ENCODE measurements around the gene ZFP91. TPM values are rescaled to one million over a fixed set of nuclear protein-coding genes. Genes with fewer than 3 reads are reported as not detected.

Gene ZFP91
- total and polyA plus RNA-seq, 2 experiments from 2014 or later = 12.3 to 22.6 TPM

GRCh38 chr11:58640386-58641023 lies 61.6 kb downstream of the ZFP91 start:
- no peak for DNase-seq (ENCODE audit: low read depth in 1 of 2, low spot score in 1 of 2)
- no peaks in the 10 kb centered on the region for H3K27me3 ChIP-seq
- no peak overlapping the region for H3K4me3 ChIP-seq
- H3K4me1 ChIP-seq (ENCODE audit: low read depth) = no peaks in the 10 kb centered on the region
- no peak overlapping the region for H3K27ac ChIP-seq
- H3K36me3 ChIP-seq = no peaks in the 10 kb centered on the region
- no peaks in the 10 kb centered on the region for H3K9me3 ChIP-seq (ENCODE audit: low read depth)
- no peak for TF ChIP-seq CTCF (IDR thresholded peaks at IDR 0.05; ENCODE audit: low read depth, low read length)

- no peak for TF ChIP-seq CTCF (IDR thresholded peaks at IDR 0.05; ENCODE audit: low read depth, low read length)
- no peaks in the 10 kb centered on the region for H3K9me3 ChIP-seq (ENCODE audit: low read depth)
- no peaks in the 10 kb centered on the region for H3K36me3 ChIP-seq
- no peak overlapping the region for H3K27ac ChIP-seq
- H3K27me3 ChIP-seq = no peaks in the 10 kb centered on the region
- H3K4me1 ChIP-seq (ENCODE audit: low read depth) = no peaks in the 10 kb centered on the region
- DNase-seq (ENCODE audit: low read depth in 1 of 2, low spot score in 1 of 2) = no peak
- no peak overlapping the region for H3K4me3 ChIP-seq
These were observed 62.5 kb downstream of the ZFP91 start for GRCh38 chr11:58641341-58641740.

- TF ChIP-seq CTCF (IDR thresholded peaks at IDR 0.05; ENCODE audit: low read depth, low read length) = no peak
- no peak overlapping the region for H3K27ac ChIP-seq
- H3K4me3 ChIP-seq = no peak overlapping the region
- no peaks in the 10 kb centered on the region for H3K27me3 ChIP-seq
- H3K9me3 ChIP-seq (ENCODE audit: low read depth) = no peaks in the 10 kb centered on the region
- H3K36me3 ChIP-seq = no peaks in the 10 kb centered on the region
- H3K4me1 ChIP-seq (ENCODE audit: low read depth) = no peaks in the 10 kb centered on the region
- no peak for DNase-seq (ENCODE audit: low read depth in 1 of 2, low spot score in 1 of 2)
These were observed 63.1 kb downstream of the ZFP91 start for GRCh38 chr11:58641803-58642581.

- TF ChIP-seq CTCF (IDR thresholded peaks at IDR 0.05; ENCODE audit: low read depth, low read length) = no peak
- Histone ChIP-seq H3K9me3 (ENCODE audit: low read depth) (no peaks in the 10 kb centered on the region), H3K27ac (no peak overlapping the region), H3K27me3 (no peaks in the 10 kb centered on the region), H3K4me1 (ENCODE audit: low read depth) (no peaks in the 10 kb centered on the region), H3K4me3 (no peak overlapping the region), H3K36me3 (no peaks in the 10 kb centered on the region)
- DNase-seq (ENCODE audit: low read depth in 1 of 2, low spot score in 1 of 2) = no peak
These were observed 67.0 kb downstream of the ZFP91 start for GRCh38 chr11:58645854-58646253.

DNA sequence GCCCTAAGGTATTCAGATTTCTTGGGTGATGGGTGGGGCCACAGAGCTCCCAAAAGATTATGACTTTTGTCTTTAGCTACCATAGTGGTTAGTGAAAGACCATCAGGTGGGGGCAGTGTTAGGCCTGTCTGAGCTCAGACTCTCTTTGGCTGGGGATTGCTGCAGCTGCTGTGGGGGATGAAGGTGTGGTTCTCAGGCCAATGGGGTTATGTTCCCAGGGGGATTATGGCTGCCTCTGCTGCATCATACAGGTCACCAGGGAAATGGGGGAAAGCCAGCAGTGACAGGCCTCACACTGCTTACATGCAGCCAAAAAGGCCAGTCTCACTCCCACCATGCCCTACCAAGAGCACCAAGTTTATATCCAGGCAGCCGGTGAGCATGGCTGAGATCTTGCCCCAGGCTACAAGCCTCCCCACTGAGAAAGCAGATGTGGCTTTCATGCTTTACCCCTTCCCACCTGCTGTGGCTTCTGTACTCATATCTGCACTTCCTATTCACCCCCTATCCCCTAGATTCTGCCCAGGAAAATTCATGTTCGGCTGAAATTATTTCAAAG lies 68.4 kb downstream of the ZFP91 start:
- Histone ChIP-seq H3K36me3 (no peaks in the 10 kb centered on the region), H3K9me3 (ENCODE audit: low read depth) (no peaks in the 10 kb centered on the region), H3K4me1 (ENCODE audit: low read depth) (no peaks in the 10 kb centered on the region), H3K27ac (no peak overlapping the region), H3K27me3 (no peaks in the 10 kb centered on the region), H3K4me3 (no peak overlapping the region)
- no peak for TF ChIP-seq CTCF (IDR thresholded peaks at IDR 0.05; ENCODE audit: low read depth, low read length)
- no peak for DNase-seq (ENCODE audit: low read depth in 1 of 2, low spot score in 1 of 2)
